ENCODE measurements around the gene JMJD8. TPM values are rescaled to one million over a fixed set of nuclear protein-coding genes. Genes with fewer than 3 reads are reported as not detected.

The JMJD8 gene
- 32.0 and 42.8 TPM in 2 replicates for total RNA-seq (ENCODE audit: low replicate concordance)

DNA sequence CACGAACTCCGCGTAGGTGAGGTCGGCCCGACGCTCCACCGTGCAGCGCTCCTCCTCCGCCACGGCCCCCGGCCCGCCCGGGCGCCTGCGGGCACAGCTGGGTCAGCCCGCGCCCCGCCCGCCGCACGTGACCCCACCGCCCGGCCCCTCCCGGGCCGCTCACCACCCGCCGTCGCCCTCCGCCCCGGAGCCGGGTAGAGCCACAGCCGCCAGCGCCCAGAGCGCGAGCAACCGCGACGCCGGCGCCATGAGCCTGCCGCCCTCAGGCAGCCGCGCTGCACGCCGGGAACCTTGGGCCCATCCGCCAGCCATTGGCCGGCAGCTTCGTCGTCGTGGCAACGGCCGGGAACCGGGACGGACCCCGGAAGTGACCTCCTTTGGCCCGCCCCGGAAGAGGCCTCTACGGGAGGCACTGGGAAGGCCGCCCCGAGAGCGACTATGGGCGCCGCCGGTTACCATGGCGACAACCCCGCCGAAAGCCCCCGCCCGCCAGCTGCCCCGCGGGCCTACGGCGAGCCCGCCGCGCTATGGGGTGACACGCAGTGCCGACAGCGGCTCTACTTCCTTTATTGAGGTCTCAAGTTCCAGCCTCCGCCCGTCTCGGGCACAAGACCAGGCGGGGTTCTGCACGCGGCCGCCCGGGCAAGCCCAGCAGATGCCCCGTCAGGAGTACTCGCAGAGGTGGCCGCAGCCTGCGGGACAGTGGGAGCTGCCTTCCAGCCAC, at the start of gene JMJD8:
Gene JMJD8 (minus strand): TSS at position 264 of the 724 bp plus-strand sequence. CDS start 15 bp downstream, at position 249.
- H3K4me3 ChIP-seq (ENCODE audit: low read depth, low read length), result peak within 1 kb of the TSS; percentile 73
- DNase-seq (ENCODE audit: low read depth), result peak; percentile 92
- TF ChIP-seq CTCF (IDR thresholded peaks at IDR 0.05; ENCODE audit: insufficient read depth, low read length), result no peak

DNA sequence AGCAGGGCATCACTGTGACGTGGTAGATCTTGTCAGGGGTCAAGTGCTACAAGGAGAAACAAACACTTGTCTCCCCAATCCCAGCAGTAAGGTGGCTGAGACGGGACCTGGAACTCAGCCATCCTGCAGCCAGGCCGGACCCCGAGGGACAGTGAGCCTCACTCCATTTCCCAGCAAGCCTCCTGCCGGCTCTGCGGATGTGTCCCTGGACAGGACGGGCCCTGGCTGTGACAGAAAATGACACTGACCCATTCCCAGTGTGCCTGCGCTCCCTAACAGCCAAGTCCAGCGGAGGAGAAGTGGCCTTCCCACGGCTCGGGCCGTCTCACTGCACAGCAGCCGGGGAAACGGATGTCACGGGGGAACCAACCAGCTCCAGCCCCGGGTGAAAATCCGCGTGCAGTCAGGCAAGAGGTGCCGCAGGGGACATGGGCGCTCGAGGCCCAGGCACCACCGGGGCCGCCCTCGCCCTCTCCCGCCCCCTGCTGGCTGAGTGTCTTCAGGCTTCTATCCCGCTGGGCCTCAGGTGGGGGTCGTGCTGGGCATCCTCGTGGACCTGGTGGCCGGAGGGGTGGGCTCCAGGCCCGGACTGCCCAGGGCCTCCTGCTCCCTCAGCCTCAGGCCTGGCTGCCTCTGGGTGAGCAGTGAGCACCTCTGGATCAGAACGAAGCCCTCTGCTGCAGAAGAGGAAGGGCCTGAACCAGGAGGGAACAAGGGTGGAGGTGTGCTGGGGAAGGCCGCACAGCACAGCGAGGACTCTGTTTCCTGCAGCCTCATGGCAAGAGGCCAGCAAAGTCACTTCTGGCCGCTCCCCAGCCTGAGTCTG, 49.5 kb upstream of the JMJD8 start:
- TF ChIP-seq CTCF (IDR thresholded peaks at IDR 0.05; ENCODE audit: insufficient read depth, low read length), result peak; percentile 40
- no peak overlapping the region for H3K4me3 ChIP-seq (ENCODE audit: low read depth, low read length)
- no peak for DNase-seq (ENCODE audit: low read depth)

DNA sequence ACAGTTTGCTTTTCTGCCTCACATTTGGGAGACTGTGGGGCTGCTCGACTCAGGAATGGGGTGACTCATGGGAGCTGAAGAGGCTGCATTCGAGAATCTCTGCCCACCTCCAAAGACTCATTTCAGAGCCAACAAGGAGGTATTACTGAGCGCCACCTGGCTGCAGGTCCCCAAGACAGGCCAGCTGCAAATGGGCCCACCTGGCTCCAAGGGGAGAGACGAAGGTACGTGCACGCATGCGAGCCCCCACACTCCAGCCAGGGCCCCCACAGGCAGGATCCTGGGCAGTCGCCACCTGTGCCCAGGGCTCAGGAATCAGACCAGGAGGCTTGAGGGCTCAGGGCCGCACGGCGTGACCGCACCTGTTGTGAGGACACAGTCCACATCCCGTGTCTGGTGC, 48.8 kb upstream of the JMJD8 start:
- no peak for TF ChIP-seq CTCF (IDR thresholded peaks at IDR 0.05; ENCODE audit: insufficient read depth, low read length)
- H3K4me3 ChIP-seq (ENCODE audit: low read depth, low read length), result no peak overlapping the region
- no peak for DNase-seq (ENCODE audit: low read depth)

DNA sequence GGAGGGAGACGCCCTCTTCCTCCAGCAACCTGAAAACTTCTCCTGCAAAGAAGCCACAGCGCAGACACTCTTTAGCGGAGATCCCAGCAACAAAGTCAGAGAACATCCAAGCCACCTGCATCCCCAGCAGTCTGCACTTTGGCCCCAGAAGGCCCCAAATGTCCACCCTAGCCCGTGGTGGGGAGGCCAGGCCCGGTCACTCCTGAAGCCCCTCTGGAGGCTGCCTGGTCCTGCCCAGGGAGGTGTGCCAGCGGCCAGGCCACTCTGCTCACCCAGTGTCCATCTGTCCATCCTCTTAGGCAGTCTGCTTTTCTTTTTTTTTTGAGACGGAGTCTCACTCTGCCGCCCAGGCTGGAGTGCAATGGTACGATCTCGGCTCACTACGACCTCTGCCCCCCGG, 48.2 kb upstream of the JMJD8 start:
- DNase-seq (ENCODE audit: low read depth), result no peak
- TF ChIP-seq CTCF (IDR thresholded peaks at IDR 0.05; ENCODE audit: insufficient read depth, low read length), result no peak
- H3K4me3 ChIP-seq (ENCODE audit: low read depth, low read length), result no peak overlapping the region

DNA sequence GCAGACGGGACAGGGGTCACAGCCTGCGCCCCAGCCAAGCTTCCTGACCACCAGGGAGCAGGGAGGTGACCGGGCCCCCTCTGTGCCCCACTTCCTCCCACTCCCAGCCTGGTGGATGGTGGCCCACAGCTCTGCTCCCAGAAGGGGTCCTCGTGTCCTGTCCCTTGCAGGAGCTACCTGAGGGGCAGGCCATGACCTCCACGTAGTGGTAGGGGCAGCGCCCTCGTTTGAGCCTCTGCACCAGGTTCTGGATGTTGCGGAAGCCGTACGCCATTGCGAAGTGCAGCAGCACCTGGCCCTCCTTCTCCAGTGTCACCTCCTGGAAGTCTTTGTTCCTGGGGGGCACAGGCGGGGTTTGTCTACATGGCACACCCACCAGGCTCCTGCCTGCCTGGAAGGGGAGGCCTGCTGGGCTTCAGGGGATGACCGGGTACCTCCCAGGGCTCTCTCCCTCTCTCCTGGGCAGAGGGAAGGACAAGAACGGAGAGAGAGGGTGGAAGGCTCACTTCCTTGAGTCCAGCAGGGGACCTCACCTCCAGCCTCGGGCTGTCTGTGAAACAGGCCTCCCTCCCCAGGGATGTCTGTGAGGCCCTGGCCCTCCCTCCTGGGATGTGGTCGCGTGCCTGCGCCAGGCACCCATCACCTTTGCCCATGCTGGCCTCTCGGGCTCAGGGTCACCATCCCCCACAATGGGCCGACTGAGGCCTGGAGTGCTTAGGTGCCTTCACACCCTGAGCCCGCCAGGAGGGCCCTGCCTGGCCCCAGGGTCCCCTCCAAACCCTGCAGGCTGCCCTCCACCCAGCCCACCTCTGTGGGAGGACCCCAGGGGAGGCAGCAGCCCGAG, 46.8 kb upstream of the JMJD8 start:
- no peak overlapping the region for H3K4me3 ChIP-seq (ENCODE audit: low read depth, low read length)
- no peak for TF ChIP-seq CTCF (IDR thresholded peaks at IDR 0.05; ENCODE audit: insufficient read depth, low read length)
- DNase-seq (ENCODE audit: low read depth), result no peak
